HepG2 (cell line): Measurements from ENCODE around the gene PLVAP. TPM values are rescaled to one million over a fixed set of nuclear protein-coding genes. Genes with fewer than 3 reads are reported as not detected.
A peak's percentile ranks its signal among the peaks of the same experiment; 100 is the strongest.

Experiments
- BORCS8-MEF2B ChIP-seq: sonication (generic); formaldehyde crosslinking; IDR thresholded peaks from 2 replicates; pipeline ENCODE4 v1.8.0; 2022; ENCODE audit warnings: mild to moderate bottlenecking, missing genetic modification reagents
- CEBPG ChIP-seq: IDR thresholded peaks from 2 replicates; pipeline ENCODE4 v1.6.1; 2016
- DRAP1 ChIP-seq: IDR thresholded peaks from 2 replicates; pipeline ENCODE4 v1.6.1; 2016; ENCODE audit warnings: missing genetic modification reagents, missing compliant biosample characterization
- FOSL2 ChIP-seq: sonication (generic); formaldehyde crosslinking; IDR thresholded peaks from 2 replicates; pipeline ENCODE4 v1.4.0; 2020; ENCODE audit warnings: missing genetic modification reagents
- HDAC2 ChIP-seq: sonication (generic); formaldehyde crosslinking; IDR thresholded peaks from 2 replicates; pipeline ENCODE4 v1.4.0; 2020; ENCODE audit warnings: missing genetic modification reagents
- HIVEP1 ChIP-seq: sonication (generic); formaldehyde crosslinking; IDR thresholded peaks from 2 replicates; pipeline ENCODE4 v1.4.0; 2020; ENCODE audit warnings: mild to moderate bottlenecking, missing genetic modification reagents
- HOXA3 ChIP-seq: sonication (generic); formaldehyde crosslinking; IDR thresholded peaks from 2 replicates; pipeline ENCODE4 v1.5.0; 2020; ENCODE audit warnings: missing genetic modification reagents
- MIER2 ChIP-seq: IDR thresholded peaks from 2 replicates; pipeline ENCODE4 v1.6.1; 2016; ENCODE audit warnings: missing biosample characterization, missing genetic modification reagents
- MIXL1 ChIP-seq: IDR thresholded peaks from 2 replicates; pipeline ENCODE4 v1.6.1; 2016
- MXI1 ChIP-seq: IDR thresholded peaks from 3 replicates; pipeline ENCODE4 v1.6.1; 2012; ENCODE audit warnings: low read depth, low read length, inconsistent platforms, borderline replicate concordance
- NFYC ChIP-seq: IDR thresholded peaks from 2 replicates; pipeline ENCODE4 v1.6.1; 2016; ENCODE audit warnings: missing genetic modification reagents, missing compliant biosample characterization
- PCBP1 ChIP-seq: fragments of 200-400 bp; formaldehyde crosslinking; IDR thresholded peaks from 2 replicates; pipeline ENCODE4 v1.6.1; 2017; ENCODE audit warnings: mild to moderate bottlenecking, low read depth, low read length, borderline replicate concordance
- RARA ChIP-seq: IDR thresholded peaks from 2 replicates; pipeline ENCODE4 v1.6.1; 2016; ENCODE audit warnings: missing genetic modification reagents, missing compliant biosample characterization
- RFXANK ChIP-seq: IDR thresholded peaks from 2 replicates; pipeline ENCODE4 v1.6.1; 2016
- YY1 ChIP-seq: IDR thresholded peaks from 2 replicates; pipeline ENCODE4 v1.6.1; 2011; ENCODE audit warnings: low read length, low read depth, moderate library complexity, mild to moderate bottlenecking; ENCODE audit not compliant: insufficient read depth, insufficient replicate concordance
- ZBTB4 ChIP-seq: sonication (generic); formaldehyde crosslinking; IDR thresholded peaks from 2 replicates; pipeline ENCODE4 v1.4.0; 2020; ENCODE audit warnings: missing genetic modification reagents, mild to moderate bottlenecking, borderline replicate concordance
- ZFP36L1 ChIP-seq: sonication (generic); formaldehyde crosslinking; IDR thresholded peaks from 2 replicates; pipeline ENCODE4 v1.8.0; 2022; ENCODE audit warnings: mild to moderate bottlenecking, missing genetic modification reagents, moderate library complexity
- ZFX ChIP-seq: sonication (generic); formaldehyde crosslinking; IDR thresholded peaks from 2 replicates; pipeline ENCODE4 v1.4.0; 2020; ENCODE audit warnings: mild to moderate bottlenecking, low read depth, missing genetic modification reagents, moderate library complexity
- ZNF17 ChIP-seq: sonication (generic); formaldehyde crosslinking; IDR thresholded peaks from 2 replicates; pipeline ENCODE4 v1.5.0; 2020; ENCODE audit warnings: mild to moderate bottlenecking, missing genetic modification reagents
- ZNF503 ChIP-seq: sonication (generic); formaldehyde crosslinking; IDR thresholded peaks from 2 replicates; pipeline ENCODE4 v1.4.0; 2020; ENCODE audit warnings: missing genetic modification reagents
- ZNF704 ChIP-seq: sonication (generic); formaldehyde crosslinking; IDR thresholded peaks from 2 replicates; pipeline ENCODE4 v1.8.1; 2023; ENCODE audit warnings: mild to moderate bottlenecking, inconsistent platforms, moderate library complexity, missing genetic modification reagents, borderline replicate concordance
- ZNF709 ChIP-seq: sonication (generic); formaldehyde crosslinking; IDR thresholded peaks from 2 replicates; pipeline ENCODE4 v1.5.0; 2020; ENCODE audit warnings: mild to moderate bottlenecking, missing genetic modification reagents
- ZNF773 ChIP-seq: sonication (generic); formaldehyde crosslinking; IDR thresholded peaks from 2 replicates; pipeline ENCODE4 v1.4.0; 2020; ENCODE audit warnings: missing genetic modification reagents, borderline replicate concordance
- ZZZ3 ChIP-seq: sonication (generic); formaldehyde crosslinking; IDR thresholded peaks from 2 replicates; pipeline ENCODE4 v1.4.0; 2020; ENCODE audit warnings: missing genetic modification reagents, mild to moderate bottlenecking, borderline replicate concordance
- polyA plus RNA-seq, 8 experiments: library from polyadenylated mRNA; depleted of rRNA in 3 of 8; stranded (reverse) in 7 of 8; unstranded in 1 of 8; fragments of >200 nt; fragmentation: Illumina TruSeq in 4 of 8; extraction: Trizol in 4 of 8; gene quantifications; 2 replicates each; pipeline versions ENCODE4 v1.2.1 to v1.2.3, GENCODE V29; 2011 to 2016; ENCODE audit warnings: low read depth in 4 of 8, missing spikeins in 1 of 8, mixed read lengths in 1 of 8; ENCODE audit not compliant: insufficient read depth in 1 of 8
- total RNA-seq, 5 experiments: library from RNA; depleted of rRNA; stranded (reverse); fragments of >200 nt; fragmentation: Illumina TruSeq; extraction: Trizol; gene quantifications; 2 replicates each; pipeline ENCODE4 v1.2.3, GENCODE V29; 2016; ENCODE audit warnings: low read depth in 1 of 5

The PLVAP gene
- total and polyA plus RNA-seq, 2 of the 13 experiments (the other 11 are each of a cell fraction or from before 2014, with no cell fraction given) = 0.26 TPM; not detected in 1

GRCh38 chr19:17334414-17335409 lies 42.4 kb downstream of the PLVAP start, which contains the start of gene ANO8 (continued):
- TF ChIP-seq ZBTB4 (no peak), ZNF503 (CRISPR knock-in tag) (no peak), MIXL1 (0 out of 2 replicates have a peak, but pooled peaks have one; percentile 15), CEBPG (CRISPR knock-in tag) (no peak), RARA (CRISPR knock-in tag) (peak; percentile 25; the same call in 1 of the 2 replicates), YY1 (peak; percentile 81), PCBP1 (no peak), MIER2 (CRISPR knock-in tag) (no peak), ZZZ3 (no peak), ZNF704 (CRISPR knock-in tag) (no peak), HIVEP1 (CRISPR knock-in tag) (peak; percentile 59; the same call in 1 of the 2 replicates), ZFX (CRISPR knock-in tag) (peak; percentile 93), HOXA3 (CRISPR knock-in tag) (peak; percentile 93), NFYC (peak; percentile 40; the same call in 1 of the 2 replicates), ZFP36L1 (CRISPR knock-in tag) (no peak), ZNF17 (CRISPR knock-in tag) (no peak), FOSL2 (CRISPR knock-in tag) (peak; percentile 26; the same call in 1 of the 2 replicates), MXI1 (peak; percentile 52; the same call in 1 of the 3 replicates), HDAC2 (CRISPR knock-in tag) (0 out of 2 replicates have a peak, but pooled peaks have one; percentile 31), ZNF773 (CRISPR knock-in tag) (peak; percentile 42; the same call in 1 of the 2 replicates), BORCS8-MEF2B (peak; percentile 45; the same call in 1 of the 2 replicates), ZNF709 (CRISPR knock-in tag) (peak; percentile 84; the same call in 1 of the 2 replicates), RFXANK (CRISPR knock-in tag) (no peak), DRAP1 (CRISPR knock-in tag) (peak; percentile 41; the same call in 1 of the 2 replicates)
